WERI-Rb-1 (cell line): ENCODE measurements around the gene CSRNP2.

Experiments used
- DNase-seq: peaks from one replicate; pipeline ENCODE4 v3.0.0-alpha.2; 2020
- H3K27ac ChIP-seq: fragments of 250-450 bp; sonication (Bioruptor Pico); 2 replicates; pipeline ENCODE4 v1.5.1; 2020; ENCODE audit warnings: mild to moderate bottlenecking, moderate library complexity
- H3K27me3 ChIP-seq: fragments of 250-450 bp; sonication (Bioruptor Pico); 2 replicates; pipeline ENCODE4 v1.5.1; 2021; ENCODE audit warnings: mild to moderate bottlenecking, low read depth, moderate library complexity; ENCODE audit not compliant: insufficient read depth, severe bottlenecking
- H3K36me3 ChIP-seq: fragments of 250-450 bp; sonication (Bioruptor Pico); 2 replicates; pipeline ENCODE4 v1.5.1; 2020; ENCODE audit warnings: mild to moderate bottlenecking, moderate library complexity
- H3K4me3 ChIP-seq: 2 replicates; pipeline ENCODE4 v1.5.1; 2011; ENCODE audit warnings: low read depth, mild to moderate bottlenecking, control low read depth, low read length
- H3K9me3 ChIP-seq: fragments of 250-450 bp; sonication (Bioruptor Pico); 2 replicates; pipeline ENCODE4 v1.5.1; 2021; ENCODE audit warnings: mild to moderate bottlenecking, moderate library complexity; ENCODE audit not compliant: severe bottlenecking
- TF ChIP-seq, protein P1 (sequence below): IDR thresholded peaks from 2 replicates; pipeline ENCODE4 v1.5.1; 2011; ENCODE audit warnings: low read depth, mild to moderate bottlenecking, control low read depth, inconsistent platforms, low read length

CSRNP2 gene

DNA sequence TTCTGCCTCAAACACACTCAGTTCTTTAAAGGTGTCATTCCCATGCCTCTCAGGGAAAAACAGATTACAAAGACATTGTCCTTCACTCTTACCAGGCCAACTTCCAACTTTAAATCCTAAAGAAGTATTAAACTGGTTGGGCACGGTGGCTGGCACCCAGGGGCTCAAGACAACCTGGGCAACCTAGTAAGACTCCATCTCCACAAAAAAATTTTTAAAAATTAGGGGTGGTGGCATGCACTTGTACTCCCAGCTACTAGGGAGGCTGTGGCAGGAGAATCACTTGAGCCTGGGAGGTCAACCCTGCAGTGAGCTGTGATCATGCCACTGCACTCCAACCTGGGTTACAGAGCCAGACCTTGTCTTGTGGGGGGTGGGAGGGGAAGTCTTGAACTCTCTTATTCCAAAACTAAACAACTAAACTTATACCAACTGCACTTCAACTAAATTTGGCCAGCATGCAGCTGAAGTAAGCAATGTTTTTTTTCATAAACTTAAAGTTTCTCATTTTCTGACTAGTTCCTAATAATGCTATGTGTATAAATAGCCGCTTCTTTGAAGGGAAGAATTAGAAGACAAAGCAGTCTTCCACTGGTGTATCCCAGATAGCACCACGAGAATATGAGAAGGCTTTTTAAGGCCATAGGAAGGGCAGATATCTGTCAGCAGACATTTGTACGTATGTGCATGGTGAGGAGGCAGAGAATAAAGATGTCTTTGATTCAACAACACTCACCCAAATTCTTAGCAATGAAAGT is 59.6 kb downstream of the CSRNP2 start:
- no peak overlapping the region for H3K27ac ChIP-seq
- no peaks in the 10 kb centered on the region for H3K27me3 ChIP-seq
- H3K4me3 ChIP-seq = no peak overlapping the region
- H3K36me3 ChIP-seq = no peaks in the 10 kb centered on the region; the same call in 1 of the 2 replicates
- TF ChIP-seq, protein P1, sequence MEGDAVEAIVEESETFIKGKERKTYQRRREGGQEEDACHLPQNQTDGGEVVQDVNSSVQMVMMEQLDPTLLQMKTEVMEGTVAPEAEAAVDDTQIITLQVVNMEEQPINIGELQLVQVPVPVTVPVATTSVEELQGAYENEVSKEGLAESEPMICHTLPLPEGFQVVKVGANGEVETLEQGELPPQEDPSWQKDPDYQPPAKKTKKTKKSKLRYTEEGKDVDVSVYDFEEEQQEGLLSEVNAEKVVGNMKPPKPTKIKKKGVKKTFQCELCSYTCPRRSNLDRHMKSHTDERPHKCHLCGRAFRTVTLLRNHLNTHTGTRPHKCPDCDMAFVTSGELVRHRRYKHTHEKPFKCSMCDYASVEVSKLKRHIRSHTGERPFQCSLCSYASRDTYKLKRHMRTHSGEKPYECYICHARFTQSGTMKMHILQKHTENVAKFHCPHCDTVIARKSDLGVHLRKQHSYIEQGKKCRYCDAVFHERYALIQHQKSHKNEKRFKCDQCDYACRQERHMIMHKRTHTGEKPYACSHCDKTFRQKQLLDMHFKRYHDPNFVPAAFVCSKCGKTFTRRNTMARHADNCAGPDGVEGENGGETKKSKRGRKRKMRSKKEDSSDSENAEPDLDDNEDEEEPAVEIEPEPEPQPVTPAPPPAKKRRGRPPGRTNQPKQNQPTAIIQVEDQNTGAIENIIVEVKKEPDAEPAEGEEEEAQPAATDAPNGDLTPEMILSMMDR = no peak
- H3K9me3 ChIP-seq = no peaks in the 10 kb centered on the region
- DNase-seq = no peak

DNA sequence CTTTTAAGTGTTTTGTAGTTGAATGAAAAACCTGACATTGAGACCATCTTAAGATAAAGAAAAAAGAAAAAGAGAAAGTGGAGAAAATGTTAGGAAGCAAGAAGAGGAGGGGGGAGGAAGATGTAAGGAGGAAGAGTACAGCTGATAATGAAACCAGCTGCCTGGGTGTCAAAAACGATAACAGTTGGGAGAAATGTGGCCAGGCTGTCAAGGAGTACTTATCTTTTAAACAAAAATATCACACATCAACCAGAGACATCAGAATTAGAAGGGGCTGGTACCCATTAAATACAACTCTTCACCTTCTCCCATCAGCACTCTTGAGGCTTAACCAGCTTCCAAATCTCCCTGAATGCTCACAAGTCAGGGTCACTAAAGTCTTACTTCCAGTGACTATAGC is 61.7 kb downstream of the CSRNP2 start:
- Histone ChIP-seq H3K36me3 (no peaks in the 10 kb centered on the region; the same call in 1 of the 2 replicates), H3K27me3 (no peaks in the 10 kb centered on the region), H3K4me3 (no peak overlapping the region), H3K9me3 (no peaks in the 10 kb centered on the region), H3K27ac (no peak overlapping the region)
- no peak for DNase-seq
- TF ChIP-seq, protein P1 = no peak

DNA sequence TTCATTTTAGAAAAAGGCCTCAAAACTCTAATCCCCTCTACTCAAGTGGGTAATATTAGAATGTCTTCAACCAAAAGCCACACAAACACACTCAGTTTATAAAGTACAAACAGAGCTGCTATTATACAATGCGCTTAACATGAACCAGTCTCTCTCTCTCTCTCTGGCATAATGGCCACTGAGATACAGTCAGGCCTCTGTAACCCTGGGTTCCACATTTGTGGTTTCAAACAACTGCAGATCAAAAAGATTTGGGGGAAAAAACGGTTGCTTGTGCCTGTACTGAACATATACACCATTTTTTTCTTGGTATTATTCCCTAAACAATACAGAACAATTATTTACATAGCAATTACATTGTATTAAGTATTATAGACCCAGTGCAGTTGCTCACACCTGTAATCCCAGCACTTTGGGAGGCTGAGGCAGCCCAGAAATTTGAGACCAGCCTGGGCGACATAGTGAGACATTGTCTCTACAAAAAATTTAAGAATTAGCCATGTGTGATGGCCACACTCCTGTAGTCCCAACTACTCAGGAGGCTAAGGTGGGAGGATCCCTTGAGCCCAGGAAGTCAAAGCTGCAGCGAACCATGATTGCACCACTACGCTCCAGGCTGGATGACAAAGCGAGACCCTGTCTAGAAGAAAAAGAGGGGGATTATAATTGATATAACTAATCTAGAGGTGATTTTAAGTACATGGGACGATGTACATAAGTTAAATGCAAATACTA is 62.8 kb downstream of the CSRNP2 start:
- Histone ChIP-seq H3K4me3 (no peak overlapping the region), H3K36me3 (no peaks in the 10 kb centered on the region; the same call in 1 of the 2 replicates), H3K9me3 (no peaks in the 10 kb centered on the region), H3K27ac (no peak overlapping the region), H3K27me3 (no peaks in the 10 kb centered on the region)
- TF ChIP-seq, protein P1 = no peak
- DNase-seq = no peak

DNA sequence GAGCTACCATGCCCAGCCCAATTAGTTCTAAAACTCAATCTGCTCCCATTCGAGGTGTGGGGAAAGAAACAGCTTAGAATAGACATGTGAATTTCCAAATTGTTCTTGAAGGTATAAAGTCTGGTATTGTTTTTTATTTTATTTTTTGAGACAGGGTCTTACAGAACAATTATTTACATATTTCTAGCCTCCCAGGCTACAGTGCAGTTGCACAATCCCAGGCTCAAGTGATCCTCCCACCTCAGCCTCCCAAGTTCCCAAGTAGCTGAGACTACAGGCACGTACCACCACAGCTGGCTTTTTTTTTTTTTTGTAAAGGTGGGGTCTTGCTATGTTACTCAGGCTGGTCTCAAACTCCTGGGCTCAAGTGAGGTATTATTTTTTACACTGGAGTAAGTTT is 63.5 kb downstream of the CSRNP2 start:
- TF ChIP-seq, protein P1 = no peak
- no peaks in the 10 kb centered on the region for H3K9me3 ChIP-seq
- H3K4me3 ChIP-seq = no peak overlapping the region
- no peak for DNase-seq
- H3K27me3 ChIP-seq = no peaks in the 10 kb centered on the region
- no peak overlapping the region for H3K27ac ChIP-seq
- H3K36me3 ChIP-seq = no peaks in the 10 kb centered on the region; the same call in 1 of the 2 replicates

DNA sequence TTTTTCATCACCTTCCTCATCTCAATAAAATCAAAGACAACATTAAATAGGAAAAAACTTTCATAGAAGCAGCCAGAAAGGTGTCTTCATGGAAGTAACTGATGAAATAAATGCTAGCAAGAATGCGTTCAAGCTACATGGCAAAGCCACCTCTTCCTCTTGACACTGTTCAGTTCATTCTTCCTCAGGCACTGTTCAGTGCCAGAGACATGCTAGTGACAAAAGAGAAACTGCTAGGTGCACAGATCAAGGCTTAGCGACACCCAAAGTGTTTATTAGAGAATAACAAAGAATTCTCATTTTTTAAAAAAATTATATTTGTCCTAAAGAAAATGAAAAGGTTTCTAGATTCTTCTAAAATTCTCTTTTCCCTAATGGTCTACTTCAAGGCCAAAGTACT is 64.4 kb downstream of the CSRNP2 start:
- H3K27ac ChIP-seq = no peak overlapping the region

More for the DNA sequence above, 64.4 kb downstream of the CSRNP2 start:
- no peak for DNase-seq
- Histone ChIP-seq H3K36me3 (no peaks in the 10 kb centered on the region; the same call in 1 of the 2 replicates), H3K27me3 (no peaks in the 10 kb centered on the region), H3K9me3 (no peaks in the 10 kb centered on the region), H3K4me3 (no peak overlapping the region)
- TF ChIP-seq, protein P1 = no peak
